Loucy (cell line): Measurements from ENCODE around the gene APOL6.

Experiments used
- H2AFZ ChIP-seq: fragments of 200-600 bp; sonication (generic); 2 replicates; pipeline ENCODE4 v1.6.0; 2016; ENCODE audit warnings: antibody characterized with exemption, mild to moderate bottlenecking, low read length, moderate library complexity
- H3F3A ChIP-seq: fragments of 200-600 bp; 2 replicates; pipeline ENCODE4 v1.6.0; 2016; ENCODE audit warnings: antibody characterized with exemption, low read depth, mild to moderate bottlenecking
- H3K27me3 ChIP-seq: fragments of 200-600 bp; sonication (generic); 2 replicates; pipeline ENCODE4 v1.6.1; 2014; ENCODE audit warnings: low read length, mild to moderate bottlenecking; ENCODE audit not compliant: insufficient read depth, poor library complexity, severe bottlenecking
- H3K36me3 ChIP-seq: fragments of 200-600 bp; sonication (generic); 2 replicates; pipeline ENCODE4 v1.6.1; 2016; ENCODE audit warnings: low read length; ENCODE audit not compliant: insufficient read depth
- H3K4me1 ChIP-seq: fragments of 200-600 bp; sonication (generic); 2 replicates; pipeline ENCODE4 v1.5.1; 2014; ENCODE audit warnings: low read length, mild to moderate bottlenecking; ENCODE audit not compliant: insufficient read depth, poor library complexity, severe bottlenecking
- H3K4me2 ChIP-seq: fragments of 200-600 bp; sonication (generic); 2 replicates; pipeline ENCODE4 v1.6.0; 2014; ENCODE audit warnings: antibody characterized with exemption, low read length, low read depth, mild to moderate bottlenecking; ENCODE audit not compliant: poor library complexity, severe bottlenecking
- H3K4me3 ChIP-seq: fragments of 200-600 bp; sonication (generic); 2 replicates; pipeline ENCODE4 v1.5.1; 2014; ENCODE audit warnings: low read length, mild to moderate bottlenecking, mixed read lengths; ENCODE audit not compliant: poor library complexity, severe bottlenecking
- H3K79me2 ChIP-seq: fragments of 200-600 bp; sonication (generic); 2 replicates; pipeline ENCODE4 v1.6.1; 2014; ENCODE audit warnings: low read length; ENCODE audit not compliant: insufficient read depth
- H3K9ac ChIP-seq: fragments of 200-600 bp; sonication (generic); 2 replicates; pipeline ENCODE4 v1.6.0; 2014; ENCODE audit warnings: mild to moderate bottlenecking, low read depth, low read length, moderate library complexity; ENCODE audit not compliant: poor library complexity, severe bottlenecking
- H3K9me2 ChIP-seq: fragments of 200-600 bp; sonication (generic); replicated peaks from 2 replicates; pipeline ENCODE4 v1.6.1; 2016; ENCODE audit warnings: low read depth, low read length, mixed read lengths
- H3K9me3 ChIP-seq: fragments of 200-600 bp; sonication (generic); 2 replicates; pipeline ENCODE4 v1.6.1; 2014; ENCODE audit warnings: mild to moderate bottlenecking, antibody characterized with exemption, low read length, low read depth; ENCODE audit not compliant: insufficient read depth
- H4K20me1 ChIP-seq: fragments of 200-600 bp; sonication (generic); 2 replicates; pipeline ENCODE4 v1.6.0; 2014; ENCODE audit warnings: antibody characterized with exemption, low read length, mild to moderate bottlenecking; ENCODE audit not compliant: insufficient read depth, poor library complexity, severe bottlenecking
- EZH2phosphoT487 ChIP-seq: fragments of 200-600 bp; IDR thresholded peaks from 2 replicates; pipeline ENCODE4 v1.6.1; 2018; ENCODE audit warnings: antibody characterized with exemption, mild to moderate bottlenecking, moderate library complexity, borderline replicate concordance
- TF ChIP-seq, protein P1 (sequence below): fragments of 200-600 bp; sonication (generic); conservative IDR thresholded peaks from 2 replicates; pipeline ENCODE4 v1.5.1; 2014; ENCODE audit warnings: mild to moderate bottlenecking, antibody characterized with exemption, low read length

The APOL6 gene

DNA sequence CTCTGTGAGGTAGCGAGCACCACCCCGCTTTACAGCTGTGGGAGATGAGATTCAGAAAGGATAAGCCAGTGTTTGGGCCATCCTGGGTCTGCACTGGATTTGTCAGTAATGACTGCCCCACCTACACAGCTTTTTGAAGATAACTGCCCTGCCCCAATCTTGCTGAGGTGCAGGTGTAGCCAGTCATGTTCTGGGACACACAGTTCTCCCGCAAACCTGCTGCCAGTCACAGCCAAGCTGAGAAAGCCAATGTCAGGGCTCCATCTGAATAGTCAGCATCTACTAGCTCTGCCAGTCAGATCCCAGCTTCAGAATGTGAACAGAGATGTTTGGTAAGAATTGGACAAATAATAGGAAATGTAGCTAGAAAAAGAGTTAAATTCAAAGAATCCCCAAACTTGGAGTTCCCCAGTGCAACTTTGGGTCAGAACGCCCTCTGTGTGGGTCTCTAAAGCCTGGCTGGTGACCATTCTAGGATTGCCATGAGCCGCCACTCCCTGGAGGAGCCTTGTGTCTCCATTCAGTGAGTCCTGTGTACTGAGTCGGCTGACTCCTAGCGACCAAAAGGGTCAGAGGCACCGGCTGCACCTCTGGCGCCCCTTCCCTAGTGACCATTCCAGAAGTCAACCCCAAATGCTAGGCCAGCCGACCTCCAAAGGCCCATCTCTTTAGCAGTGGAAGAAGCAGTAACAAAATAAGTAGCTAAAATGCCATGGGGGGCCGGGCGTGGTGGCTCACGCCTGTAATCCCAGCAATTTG, 28.7 kb upstream of the APOL6 start:
- Histone ChIP-seq H3F3A (no peaks in the 10 kb centered on the region), H3K9ac (no peak overlapping the region), H2AFZ (no peak overlapping the region), H3K4me2 (no peak overlapping the region), H4K20me1 (no peaks in the 10 kb centered on the region), H3K79me2 (no peaks in the 10 kb centered on the region), H3K9me2 (no peaks in the 10 kb centered on the region), H3K4me1 (peaks cover 65% of the 10 kb centered on the region), H3K9me3 (no peaks in the 10 kb centered on the region), H3K4me3 (no peak overlapping the region), H3K27me3 (no peaks in the 10 kb centered on the region), H3K36me3 (no peaks in the 10 kb centered on the region)
- no peak for TF ChIP-seq EZH2phosphoT487
- TF ChIP-seq, protein P1, sequence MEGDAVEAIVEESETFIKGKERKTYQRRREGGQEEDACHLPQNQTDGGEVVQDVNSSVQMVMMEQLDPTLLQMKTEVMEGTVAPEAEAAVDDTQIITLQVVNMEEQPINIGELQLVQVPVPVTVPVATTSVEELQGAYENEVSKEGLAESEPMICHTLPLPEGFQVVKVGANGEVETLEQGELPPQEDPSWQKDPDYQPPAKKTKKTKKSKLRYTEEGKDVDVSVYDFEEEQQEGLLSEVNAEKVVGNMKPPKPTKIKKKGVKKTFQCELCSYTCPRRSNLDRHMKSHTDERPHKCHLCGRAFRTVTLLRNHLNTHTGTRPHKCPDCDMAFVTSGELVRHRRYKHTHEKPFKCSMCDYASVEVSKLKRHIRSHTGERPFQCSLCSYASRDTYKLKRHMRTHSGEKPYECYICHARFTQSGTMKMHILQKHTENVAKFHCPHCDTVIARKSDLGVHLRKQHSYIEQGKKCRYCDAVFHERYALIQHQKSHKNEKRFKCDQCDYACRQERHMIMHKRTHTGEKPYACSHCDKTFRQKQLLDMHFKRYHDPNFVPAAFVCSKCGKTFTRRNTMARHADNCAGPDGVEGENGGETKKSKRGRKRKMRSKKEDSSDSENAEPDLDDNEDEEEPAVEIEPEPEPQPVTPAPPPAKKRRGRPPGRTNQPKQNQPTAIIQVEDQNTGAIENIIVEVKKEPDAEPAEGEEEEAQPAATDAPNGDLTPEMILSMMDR, result no peak

DNA sequence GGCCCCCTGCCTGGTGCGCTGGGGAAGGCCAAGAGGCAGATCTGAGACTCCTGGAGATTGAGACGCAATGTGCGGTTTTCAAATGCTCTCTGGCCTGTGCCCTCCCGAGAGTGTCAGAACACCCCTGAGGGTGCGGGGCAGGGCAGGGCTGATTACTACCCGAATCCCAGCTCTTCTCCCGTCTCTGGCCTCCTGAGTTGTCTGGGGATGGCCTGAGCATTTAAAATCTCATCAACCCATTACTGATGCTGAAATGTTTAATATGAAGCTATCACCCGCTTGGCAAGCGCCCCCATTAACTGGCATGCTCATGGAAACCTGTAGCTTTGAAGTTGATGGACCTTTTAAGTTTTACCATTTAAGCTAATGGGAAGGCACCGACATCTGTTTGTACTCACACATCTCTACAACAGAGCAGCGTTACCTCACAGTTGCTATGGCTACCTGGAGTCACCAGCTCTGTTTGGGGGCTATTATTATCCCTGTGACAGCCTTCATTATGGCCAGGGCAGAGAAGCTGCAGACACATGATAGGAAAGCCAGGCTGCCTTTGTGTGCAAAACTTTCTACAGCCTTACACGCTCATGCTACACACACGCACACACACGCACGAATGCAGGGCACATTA, 27.5 kb upstream of the APOL6 start:
- Histone ChIP-seq H4K20me1 (no peaks in the 10 kb centered on the region), H3K4me3 (no peak overlapping the region), H3K79me2 (no peaks in the 10 kb centered on the region), H3K27me3 (no peaks in the 10 kb centered on the region), H3F3A (no peaks in the 10 kb centered on the region), H3K9ac (no peak overlapping the region), H3K36me3 (no peaks in the 10 kb centered on the region), H3K9me3 (no peaks in the 10 kb centered on the region), H3K4me1 (peaks cover 53% of the 10 kb centered on the region), H3K4me2 (no peak overlapping the region), H2AFZ (no peak overlapping the region), H3K9me2 (no peaks in the 10 kb centered on the region)
- TF ChIP-seq EZH2phosphoT487, result no peak
- TF ChIP-seq, protein P1, result no peak

GRCh38 chr22:35621451-35621850, 26.8 kb upstream of the APOL6 start:
- Histone ChIP-seq H3K27me3 (no peaks in the 10 kb centered on the region), H3K4me2 (no peak overlapping the region), H3K4me3 (no peak overlapping the region), H3K4me1 (peaks cover 45% of the 10 kb centered on the region), H2AFZ (no peak overlapping the region), H4K20me1 (no peaks in the 10 kb centered on the region), H3K9me3 (no peaks in the 10 kb centered on the region), H3K79me2 (no peaks in the 10 kb centered on the region), H3K36me3 (no peaks in the 10 kb centered on the region), H3F3A (no peaks in the 10 kb centered on the region), H3K9ac (no peak overlapping the region), H3K9me2 (no peaks in the 10 kb centered on the region)
- TF ChIP-seq, protein P1, result no peak
- TF ChIP-seq EZH2phosphoT487, result no peak
